ENCODE data around the gene HCRTR1.
A peak's percentile ranks its signal among the peaks of the same experiment; 100 is the strongest.

Gene HCRTR1

GRCh38 chr1:31617916-31618746 lies 642 bp downstream of the HCRTR1 start:
- Histone ChIP-seq H3K4me3 (ENCODE audit: low read depth, low read length) (peak overlapping the region; percentile 32), H2AFZ (peak overlapping the region; percentile 66), H3K36me3 (ENCODE audit: control insufficient read depth, insufficient read depth, low read length) (no peaks in the 10 kb centered on the region), H3K9ac (no peak overlapping the region), H3K27ac (no peak overlapping the region), H3K4me1 (no peaks in the 10 kb centered on the region), H3K9me3 (ENCODE audit: control insufficient read depth, low read length) (no peaks in the 10 kb centered on the region), H3K79me2 (no peaks in the 10 kb centered on the region), H3K27me3 (ENCODE audit: control insufficient read depth, insufficient read depth, low read length) (no peaks in the 10 kb centered on the region), H3K4me2 (ENCODE audit: low read length) (peak overlapping the region; percentile 78)
- peak; percentile 57 for TF ChIP-seq CTCF (IDR thresholded peaks at IDR 0.05)

GRCh38 chr1:31618916-31619846 lies 1.7 kb downstream of the HCRTR1 start:
- no peak for TF ChIP-seq CTCF (IDR thresholded peaks at IDR 0.05)
- H3K36me3 ChIP-seq (ENCODE audit: control insufficient read depth, insufficient read depth, low read length): no peaks in the 10 kb centered on the region
- no peak overlapping the region for H2AFZ ChIP-seq
- H3K9me3 ChIP-seq (ENCODE audit: control insufficient read depth, low read length): no peaks in the 10 kb centered on the region
- H3K27me3 ChIP-seq (ENCODE audit: control insufficient read depth, insufficient read depth, low read length): no peaks in the 10 kb centered on the region
- no peak overlapping the region for H3K4me2 ChIP-seq (ENCODE audit: low read length)
- H3K27ac ChIP-seq: no peak overlapping the region
- no peak overlapping the region for H3K4me3 ChIP-seq (ENCODE audit: low read depth, low read length)
- no peaks in the 10 kb centered on the region for H3K79me2 ChIP-seq
- H3K4me1 ChIP-seq: no peaks in the 10 kb centered on the region
- no peak overlapping the region for H3K9ac ChIP-seq

- TF ChIP-seq CTCF (IDR thresholded peaks at IDR 0.05): no peak
- Histone ChIP-seq H3K27ac (no peak overlapping the region), H3K9me3 (ENCODE audit: control insufficient read depth, low read length) (no peaks in the 10 kb centered on the region), H3K36me3 (ENCODE audit: control insufficient read depth, insufficient read depth, low read length) (no peaks in the 10 kb centered on the region), H3K4me1 (no peaks in the 10 kb centered on the region), H3K79me2 (no peaks in the 10 kb centered on the region), H3K27me3 (ENCODE audit: control insufficient read depth, insufficient read depth, low read length) (no peaks in the 10 kb centered on the region), H3K9ac (no peak overlapping the region), H3K4me2 (ENCODE audit: low read length) (no peak overlapping the region), H3K4me3 (ENCODE audit: low read depth, low read length) (no peak overlapping the region), H2AFZ (no peak overlapping the region)
These were observed 3.4 kb downstream of the HCRTR1 start for GRCh38 chr1:31620631-31621497.

GRCh38 chr1:31621498-31621820 lies 4.0 kb downstream of the HCRTR1 start:
- Histone ChIP-seq H3K79me2 (no peaks in the 10 kb centered on the region), H3K9ac (no peak overlapping the region), H3K4me3 (ENCODE audit: low read depth, low read length) (no peak overlapping the region), H3K4me1 (no peaks in the 10 kb centered on the region), H3K27me3 (ENCODE audit: control insufficient read depth, insufficient read depth, low read length) (no peaks in the 10 kb centered on the region), H3K36me3 (ENCODE audit: control insufficient read depth, insufficient read depth, low read length) (no peaks in the 10 kb centered on the region), H2AFZ (no peak overlapping the region), H3K4me2 (ENCODE audit: low read length) (no peak overlapping the region), H3K9me3 (ENCODE audit: control insufficient read depth, low read length) (no peaks in the 10 kb centered on the region), H3K27ac (no peak overlapping the region)
- no peak for TF ChIP-seq CTCF (IDR thresholded peaks at IDR 0.05)

Measured in parathyroid adenoma (tissue), 2 donors.